Left colon (tissue), 2 donors: Measurements from ENCODE around the gene DCLRE1C. TPM values are rescaled to one million over a fixed set of nuclear protein-coding genes. Genes with fewer than 3 reads are reported as not detected.
"Not testable (repeated sequence)": the region's sequence is repeated elsewhere in the genome, so short reads cannot be mapped to it uniquely, and the experiment has no call there.

Source experiments
- ATAC-seq: fragments of 200-7000 bp; cut with Tn5 transposase; one replicate; pipeline ENCODE4 v1.9.1; 2020; ENCODE audit warnings: mild to moderate bottlenecking, moderate library complexity
- DNase-seq, 2 donors: peaks; one replicate each; pipeline ENCODE4 v3.0.0-alpha.2; 2020
- intact Hi-C, 2 donors: fragments of 100-400 bp; cut with DNase I in 1 of 2; cut with micrococcal nuclease in 1 of 2; formaldehyde crosslinking; loops; one replicate each; pipeline versions ENCODE4 v1.11.2 to v1.14.0; 2022; cut with DNase I, micrococcal nuclease
- total RNA-seq, 2 donors: library from RNA; stranded (reverse); fragmentation: NEBNext Ultra II Directional; extraction: Animal tissue kit (Norgen Biotek cat#: 25700); gene quantifications; one replicate each; pipeline ENCODE4 v1.2.1, GENCODE V29; 2021
- donor health status: DM: no; HTN: no; CAD: no.
- donor health status: DM: yes; HTN: yes; CAD: no.

The DCLRE1C gene
- total RNA-seq, 2 donors from 2014 or later: 10.3 to 13.7 TPM

GRCh38 chr10:14952851-14953423, 959 bp downstream of the DCLRE1C start:
- ATAC-seq: no peak
- DNase-seq: no peak
- intact Hi-C loops: loop anchor here in 1 of 2 donors (10.0 kb wide), 1 partner anchor 152 kb away; no protein-coding TSS in a partner anchor

GRCh38 chr10:14949291-14949690, 4.6 kb downstream of the DCLRE1C start:
- ATAC-seq: no peak
- DNase-seq: no peak
- intact Hi-C loops: no loop called here

GRCh38 chr10:14947268-14947667, 6.6 kb downstream of the DCLRE1C start:
- intact Hi-C loops: no loop called here
- no peak for ATAC-seq
- no peak for DNase-seq

GRCh38 chr10:14945108-14945507, 8.8 kb downstream of the DCLRE1C start:
- no peak for DNase-seq
- intact Hi-C loops: no loop called here
- no peak for ATAC-seq

- DNase-seq, ATAC-seq, intact Hi-C loops: not testable (repeated sequence)
Observed at GRCh38 chr10:14942950-14943338, 11.0 kb downstream of the DCLRE1C start.

- not testable (repeated sequence) for ATAC-seq, DNase-seq
Observed at GRCh38 chr10:14942147-14942949, 11.5 kb downstream of the DCLRE1C start.

GRCh38 chr10:14938971-14939370, 14.9 kb downstream of the DCLRE1C start:
- ATAC-seq, intact Hi-C loops, DNase-seq: not testable (repeated sequence)

More at GRCh38 chr10:14942147-14942949, 11.5 kb downstream of the DCLRE1C start:
- intact Hi-C loops: not testable (repeated sequence)

- no peak for DNase-seq
- ATAC-seq: no peak
- intact Hi-C loops: no loop called here
Observed at GRCh38 chr10:14936584-14936983, 17.3 kb downstream of the DCLRE1C start.

GRCh38 chr10:14930610-14931009, 23.3 kb downstream of the DCLRE1C start:
- DNase-seq: no peak
- no peak for ATAC-seq
- intact Hi-C loops: no loop called here

- intact Hi-C loops: no loop called here
- no peak for DNase-seq
- no peak for ATAC-seq
Observed at GRCh38 chr10:14926722-14927416, 27.0 kb downstream of the DCLRE1C start.

GRCh38 chr10:14926061-14926470, 27.8 kb downstream of the DCLRE1C start:
- no peak for DNase-seq
- peak; percentile 61 for ATAC-seq

GRCh38 chr10:14925268-14925667, 28.6 kb downstream of the DCLRE1C start:
- no peak for DNase-seq
- ATAC-seq: no peak
- intact Hi-C loops: no loop called here

More at GRCh38 chr10:14926061-14926470, 27.8 kb downstream of the DCLRE1C start:
- intact Hi-C loops: no loop called here

- ATAC-seq: no peak
- no peak for DNase-seq
- intact Hi-C loops: no loop called here
Observed at GRCh38 chr10:14924013-14924412, 29.9 kb downstream of the DCLRE1C start.

- ATAC-seq: no peak
- intact Hi-C loops: no loop called here
Observed at GRCh38 chr10:14918964-14919363, 34.9 kb downstream of the DCLRE1C start.

GRCh38 chr10:14917827-14918226, 36.1 kb downstream of the DCLRE1C start:
- ATAC-seq (no peak), DNase-seq (no peak)
- intact Hi-C loops: no loop called here

More at GRCh38 chr10:14918964-14919363, 34.9 kb downstream of the DCLRE1C start:
- no peak for DNase-seq

GRCh38 chr10:14916600-14916999, 37.3 kb downstream of the DCLRE1C start:
- intact Hi-C loops: no loop called here
- no peak for DNase-seq

GRCh38 chr10:14911801-14912200, 42.1 kb downstream of the DCLRE1C start:
- ATAC-seq: no peak
- no peak for DNase-seq
- intact Hi-C loops: no loop called here

More at GRCh38 chr10:14916600-14916999, 37.3 kb downstream of the DCLRE1C start:
- no peak for ATAC-seq

GRCh38 chr10:14910953-14911352, 42.9 kb downstream of the DCLRE1C start:
- intact Hi-C loops: no loop called here
- DNase-seq (no peak), ATAC-seq (no peak)

- intact Hi-C loops: no loop called here
Observed at GRCh38 chr10:14909101-14909500, 44.8 kb downstream of the DCLRE1C start.

GRCh38 chr10:14907591-14907990, 46.3 kb downstream of the DCLRE1C start:
- DNase-seq, intact Hi-C loops, ATAC-seq: not testable (repeated sequence)

More at GRCh38 chr10:14909101-14909500, 44.8 kb downstream of the DCLRE1C start:
- no peak for DNase-seq
- ATAC-seq: no peak
